Fibroblast of skin of abdomen (primary cell): ENCODE data around the gene PITX3.
"Not testable (repeated sequence)": the region's sequence is repeated elsewhere in the genome, so short reads cannot be mapped to it uniquely, and the experiment has no call there.

Source experiments
- DNase-seq: peaks from one replicate; pipeline ENCODE4 v3.0.0-alpha.2; 2013

Gene PITX3

DNA sequence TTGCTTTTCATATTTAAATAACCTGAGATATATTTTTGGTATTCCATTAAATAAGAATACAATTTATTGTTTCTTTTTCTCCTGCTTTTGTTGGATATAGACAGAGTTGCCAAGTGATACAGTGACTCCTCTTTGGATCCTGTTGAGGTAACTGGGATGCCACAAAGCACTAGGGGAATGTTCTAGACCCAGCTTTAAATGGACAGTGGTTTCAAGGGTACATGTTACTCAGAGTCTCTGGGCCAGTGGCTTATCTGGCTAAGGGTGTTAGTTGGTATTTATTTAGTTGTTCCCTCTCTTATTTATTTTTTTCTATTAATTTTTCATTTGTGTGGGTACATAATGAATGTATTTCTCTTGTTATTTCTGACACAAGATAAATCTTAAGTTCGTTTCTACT lies 13.1 kb upstream of the PITX3 start:
- no peak for DNase-seq

DNA sequence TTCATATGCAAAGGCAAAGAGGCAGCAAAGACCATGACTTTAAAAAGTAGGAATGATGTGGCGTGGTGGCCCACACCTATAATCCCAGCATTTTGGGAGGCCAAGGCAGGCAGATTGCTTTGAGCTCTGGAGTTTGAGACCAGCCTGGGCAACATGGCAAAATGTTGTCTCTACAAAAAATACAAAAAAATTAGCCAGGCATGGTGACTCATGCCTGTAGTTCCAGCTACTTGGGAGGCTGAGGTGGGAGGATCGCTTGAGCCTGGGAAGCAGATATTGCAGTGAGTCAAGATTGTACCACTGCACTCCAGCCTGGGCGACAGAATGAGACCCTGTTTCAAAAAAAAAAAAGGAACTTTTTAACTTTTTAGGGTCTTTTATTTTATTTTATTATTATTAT lies 11.2 kb upstream of the PITX3 start:
- DNase-seq = not testable (repeated sequence)

DNA sequence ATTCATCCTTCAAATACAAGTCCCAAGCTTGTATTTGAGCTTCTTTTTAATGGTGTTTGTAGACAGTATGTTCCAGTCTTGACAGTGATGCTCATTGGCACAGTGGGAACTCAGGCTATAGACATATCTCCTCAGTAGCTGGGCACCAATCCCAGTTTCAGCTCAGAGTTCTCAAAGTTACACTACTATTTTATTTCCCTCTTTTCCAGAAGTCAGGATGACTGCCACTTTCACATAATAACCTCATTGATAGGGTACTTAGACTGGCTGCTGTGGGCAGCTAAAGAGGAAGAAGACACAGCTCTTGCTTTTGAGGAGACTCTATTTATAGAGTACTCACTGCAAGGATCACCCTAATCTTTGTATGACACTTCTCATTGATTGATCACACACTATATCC lies 6.4 kb upstream of the PITX3 start:
- DNase-seq = no peak

DNA sequence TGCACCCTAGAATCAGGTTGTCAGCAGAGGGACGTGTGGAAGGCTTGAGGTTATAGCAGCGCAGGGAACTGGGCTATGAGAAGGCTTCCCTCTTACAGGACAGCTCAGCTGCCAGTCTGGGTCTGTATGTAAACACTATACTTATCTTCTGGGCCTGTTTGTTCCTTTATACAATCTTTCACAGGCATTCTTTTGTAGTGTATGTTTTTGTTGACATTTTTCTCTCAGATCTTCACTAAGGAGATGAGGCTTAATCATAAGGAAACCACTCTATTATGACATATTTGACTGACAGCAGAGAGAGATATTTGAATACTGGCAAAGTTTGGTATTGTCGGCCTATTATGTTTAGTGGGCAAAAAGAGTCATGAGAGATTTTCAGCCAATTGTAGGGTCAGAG lies 4.9 kb upstream of the PITX3 start:
- DNase-seq = no peak

DNA sequence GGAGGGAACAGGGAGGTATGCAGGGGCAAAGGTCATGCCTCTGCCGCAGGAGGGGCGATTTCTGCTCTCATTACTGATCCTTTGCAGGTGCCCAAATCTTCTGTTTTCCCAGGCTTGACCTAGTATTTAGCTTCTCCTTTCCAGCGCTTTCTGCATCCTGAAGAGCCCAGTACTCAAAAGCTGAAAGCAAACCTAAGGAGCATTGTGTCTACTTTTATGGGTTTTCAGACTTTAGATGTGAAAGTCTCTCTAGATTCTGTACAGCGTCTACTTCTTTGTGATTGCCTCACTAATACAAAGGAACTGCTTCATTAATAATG lies 4.6 kb upstream of the PITX3 start:
- no peak for DNase-seq

- DNase-seq = peak; percentile 100
These were observed 4.0 kb upstream of the PITX3 start, which contains the start of gene GBF1 for GRCh38 chr10:102245082-102245931. Gene GBF1 (plus strand): TSS chr10:102245532. CDS start chr10:102258939, 13,407 bp downstream.

DNA sequence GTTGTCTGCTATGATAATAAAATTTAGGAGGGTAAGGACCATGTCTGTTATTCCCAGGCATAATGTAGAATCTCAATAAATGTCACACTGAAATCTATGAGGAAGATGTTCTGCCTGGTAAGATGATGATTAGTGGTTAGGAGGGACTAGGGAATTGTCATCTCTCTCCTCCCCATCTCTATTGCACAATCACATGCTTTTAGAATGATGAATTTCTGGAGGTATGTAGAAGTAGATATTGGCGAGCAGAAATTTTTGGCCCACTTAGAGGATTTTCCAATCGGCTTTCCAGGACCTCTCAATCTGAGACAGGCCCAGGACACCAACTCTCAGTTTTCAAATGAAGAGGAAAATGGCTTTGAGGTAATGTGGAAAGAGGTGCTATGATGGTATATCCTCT lies 2.0 kb upstream of the PITX3 start:
- peak; percentile 86 for DNase-seq

DNA sequence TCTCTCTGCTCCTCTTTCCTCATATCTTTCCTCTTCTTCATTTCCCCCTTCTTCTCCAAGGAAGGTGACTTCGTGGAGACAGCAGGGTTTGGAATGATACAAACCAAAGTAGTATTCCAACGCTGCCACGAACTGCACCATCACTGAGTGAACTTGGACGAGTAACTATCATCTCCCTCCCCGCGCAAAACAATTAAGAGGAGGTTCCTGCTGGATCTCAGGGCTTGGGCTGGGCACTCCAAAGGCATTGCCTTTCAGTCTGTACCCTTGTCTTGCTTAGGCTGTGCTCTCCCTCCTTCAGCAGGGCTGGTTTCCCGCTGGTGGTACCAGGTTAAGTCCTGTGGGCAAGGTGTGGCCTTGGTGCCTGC lies 790 bp upstream of the PITX3 start:
- no peak for DNase-seq

DNA sequence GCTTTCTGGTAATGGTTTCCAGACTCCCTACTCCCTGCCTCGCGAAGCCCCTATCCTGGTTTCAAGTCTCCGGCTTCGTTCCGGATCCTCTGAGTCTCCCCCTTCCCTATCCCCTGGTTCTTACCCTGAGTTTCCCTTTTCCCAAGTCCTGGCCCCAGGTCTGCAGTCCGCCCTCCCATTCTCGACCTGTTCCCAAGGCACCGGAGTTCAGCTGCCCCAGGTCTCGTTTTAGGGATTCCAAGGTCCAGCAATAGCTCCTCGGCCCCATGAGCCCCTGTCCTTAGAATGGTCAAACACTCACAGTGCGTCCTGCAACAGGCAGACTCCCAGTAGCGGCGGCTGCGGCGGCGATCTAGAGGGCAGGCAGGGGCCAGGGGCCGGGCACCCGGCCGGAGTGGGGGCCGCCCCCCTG lies 274 bp downstream of the PITX3 start:
- DNase-seq = no peak

GRCh38 chr10:102240467-102241031 lies 763 bp downstream of the PITX3 start:
- DNase-seq = no peak

DNA sequence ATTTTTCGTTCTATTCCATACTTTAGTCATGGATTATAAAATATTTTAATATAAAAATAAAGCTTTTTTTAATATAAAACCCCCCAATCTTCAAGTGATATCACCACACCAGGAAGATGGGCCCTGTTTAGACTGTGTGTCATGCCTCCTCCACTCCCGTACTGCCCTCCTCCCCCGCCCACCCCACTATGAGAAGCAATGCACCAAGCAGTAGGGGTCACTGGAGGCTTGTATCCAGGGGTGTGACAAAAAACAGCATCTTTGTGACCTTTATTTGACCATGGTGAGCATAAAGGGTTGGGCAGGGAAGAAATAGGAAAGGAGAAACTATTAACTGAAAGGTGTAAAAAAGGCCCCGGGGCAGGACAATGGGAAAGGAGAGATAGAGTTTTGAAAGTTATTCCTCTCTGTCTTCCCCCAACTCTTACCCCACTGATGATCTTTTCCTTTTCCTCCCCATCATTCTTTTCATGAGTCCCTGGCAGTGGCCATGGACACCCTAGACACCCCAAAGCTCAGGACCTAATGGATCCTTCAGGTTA lies 3.5 kb downstream of the PITX3 start:
- DNase-seq = no peak

- DNase-seq = no peak
These were observed 5.3 kb downstream of the PITX3 start for GRCh38 chr10:102236006-102236405.

- DNase-seq = no peak
These were observed 5.8 kb downstream of the PITX3 start for GRCh38 chr10:102235598-102235920.

DNA sequence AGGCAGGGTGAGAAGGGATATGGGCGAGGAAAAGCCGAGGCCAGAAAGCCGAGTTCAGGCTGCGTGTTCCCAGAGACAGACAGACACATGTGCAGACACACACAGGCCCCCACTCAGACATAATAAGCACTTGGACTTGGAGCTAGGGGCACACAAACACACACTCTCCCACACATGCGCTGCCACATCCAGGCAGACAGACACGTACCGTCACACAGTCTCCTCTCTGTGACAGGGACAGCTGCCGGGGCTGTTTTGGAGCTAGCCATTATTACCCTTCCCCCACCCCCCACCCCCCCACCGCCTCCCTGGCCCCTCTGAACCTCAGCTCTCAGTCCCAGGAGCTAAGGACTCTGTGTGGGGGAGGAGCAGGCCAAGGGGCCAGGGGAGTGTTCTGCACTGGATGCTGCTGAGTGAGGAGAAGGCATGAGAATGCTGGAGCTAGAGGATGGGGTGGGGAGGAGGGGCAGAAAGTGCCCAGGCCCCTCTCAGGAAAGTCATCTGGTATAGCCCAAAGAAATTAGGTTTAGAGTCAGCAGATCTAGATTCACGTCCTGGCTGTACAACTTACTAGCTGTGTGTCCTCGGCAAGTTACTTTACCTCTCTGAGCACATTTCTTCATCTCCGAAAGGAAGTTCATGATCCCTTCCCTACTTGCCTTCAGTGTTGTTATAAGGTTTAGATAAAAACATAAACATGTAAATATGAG lies 6.3 kb downstream of the PITX3 start:
- DNase-seq = no peak

- DNase-seq = no peak
These were observed 7.3 kb downstream of the PITX3 start for GRCh38 chr10:102233997-102234396.

DNA sequence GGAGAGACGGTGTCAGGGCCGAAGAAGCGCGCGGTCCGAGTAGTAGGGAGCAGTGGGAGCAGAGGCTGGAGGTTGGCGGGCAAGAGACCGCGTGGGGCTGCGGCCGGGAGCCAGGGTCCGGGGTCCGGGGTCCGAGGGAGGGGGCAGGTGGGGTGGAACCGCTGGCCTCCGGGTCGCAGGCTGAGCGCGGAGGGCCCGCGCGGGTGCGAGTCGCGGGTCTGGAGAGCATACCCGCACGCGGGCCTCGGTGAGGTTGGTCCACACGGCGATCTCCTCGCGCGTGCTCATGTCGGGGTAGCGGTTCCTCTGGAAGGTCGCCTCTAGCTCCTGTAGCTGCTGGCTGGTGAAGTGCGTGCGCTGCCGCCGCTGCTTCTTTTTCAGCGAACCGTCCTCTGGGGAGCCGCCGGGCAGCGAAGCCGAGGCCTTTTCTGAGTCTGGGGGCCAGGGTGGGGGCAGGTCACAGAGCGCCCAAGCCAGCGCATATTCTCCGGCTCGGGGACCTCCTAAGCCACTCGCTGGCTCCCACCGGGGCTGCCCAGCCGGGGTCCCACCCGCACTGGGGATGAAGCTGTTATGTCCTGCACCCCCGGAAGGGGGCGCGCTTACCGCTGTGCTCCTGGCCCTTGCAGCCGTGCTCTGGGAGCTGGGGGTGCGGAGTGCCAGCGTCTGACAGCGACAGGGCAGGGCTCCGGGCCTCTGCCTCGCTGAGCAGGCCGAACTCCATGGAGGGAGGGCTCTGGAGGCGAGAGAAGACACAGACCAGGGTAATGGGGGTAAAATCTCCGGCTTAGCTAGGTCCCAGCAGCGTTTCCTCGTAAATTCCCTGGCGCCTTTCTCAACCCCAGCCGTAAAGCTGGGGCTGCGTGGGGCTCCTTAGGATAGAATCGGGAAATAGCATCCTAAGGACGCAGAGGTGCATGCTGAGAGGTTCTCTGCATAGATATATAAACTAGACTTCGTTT lies 9.7 kb downstream of the PITX3 start:
- DNase-seq = no peak

- no peak for DNase-seq
These were observed 10.4 kb downstream of the PITX3 start for GRCh38 chr10:102230861-102231356.

DNA sequence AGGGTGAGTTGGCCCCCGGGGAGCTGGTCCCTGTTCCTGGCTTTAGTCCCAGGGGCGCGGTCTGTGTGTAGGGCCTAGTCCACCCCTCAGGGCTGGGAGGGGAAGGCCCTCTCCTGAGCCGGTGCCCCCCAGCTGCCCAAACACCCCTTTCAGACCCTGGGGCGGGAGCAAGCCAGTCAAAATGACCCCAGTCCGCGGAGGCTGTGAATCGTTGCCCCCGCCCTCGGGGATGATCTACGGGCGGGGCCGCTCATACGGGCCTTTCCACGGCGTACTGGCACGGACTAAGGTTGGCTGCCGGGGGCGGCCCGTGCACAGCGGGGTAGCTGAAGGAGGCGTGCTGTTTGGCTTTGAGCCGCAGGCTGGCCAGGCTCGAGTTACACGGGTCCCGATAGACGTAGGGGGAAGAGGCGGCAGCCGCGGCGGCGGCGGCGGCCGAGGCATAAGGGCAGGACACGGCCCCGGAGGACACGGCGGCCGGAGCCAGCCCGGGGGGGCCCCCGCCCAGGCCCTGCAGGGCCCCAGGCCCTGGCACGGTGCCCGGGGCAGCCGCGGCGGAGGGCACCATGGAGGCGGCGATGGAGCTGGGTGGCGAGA lies 10.9 kb downstream of the PITX3 start:
- DNase-seq = peak; percentile 30

- DNase-seq = peak; percentile 61
These were observed 11.5 kb downstream of the PITX3 start for GRCh38 chr10:102229810-102230263.

DNA sequence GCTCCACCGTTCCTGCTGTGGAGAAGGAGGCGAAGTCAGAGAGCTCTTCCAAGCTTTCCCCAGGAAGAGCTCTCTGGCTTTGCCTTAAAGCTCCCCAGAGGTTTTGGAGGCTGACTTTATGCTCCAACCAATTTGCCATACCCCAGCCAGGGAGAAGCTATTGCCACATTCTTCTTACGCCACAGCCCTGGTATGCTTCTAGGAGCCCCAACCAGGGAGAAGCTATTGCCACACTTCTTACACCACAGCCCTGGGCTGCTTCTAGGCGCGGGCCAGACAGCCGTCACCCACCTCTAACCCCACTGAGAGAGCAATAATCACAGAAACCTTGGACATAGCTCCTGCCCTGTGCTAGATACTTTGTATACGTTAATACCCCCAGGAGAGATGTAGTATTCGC lies 14.3 kb downstream of the PITX3 start:
- peak; percentile 52 for DNase-seq

DNA sequence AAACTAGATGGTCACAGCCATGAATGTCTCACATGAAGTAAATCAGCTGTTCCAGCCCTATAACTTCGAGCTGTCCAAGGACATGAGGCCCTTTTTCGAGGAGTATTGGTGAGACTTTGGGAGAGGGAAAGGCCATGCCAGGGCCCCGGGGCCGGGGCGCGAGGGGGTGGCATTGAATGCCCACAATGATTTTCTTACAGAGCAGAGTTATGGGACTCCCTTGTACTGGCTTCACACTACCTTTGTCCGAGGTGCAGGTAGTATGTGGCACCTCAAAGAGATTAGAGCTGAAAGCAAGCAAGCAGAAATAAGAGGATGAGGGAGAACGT lies 14.8 kb downstream of the PITX3 start:
- DNase-seq = no peak
